Prostate gland (tissue), 2 donors: ENCODE results near the gene SLC25A36. TPM values are rescaled to one million over a fixed set of nuclear protein-coding genes. Genes with fewer than 3 reads are reported as not detected.

ENCODE experiments used
- DNase-seq: peaks from one replicate; pipeline ENCODE4 v3.0.0-alpha.2; 2019; ENCODE audit warnings: low spot score
- H3K27ac ChIP-seq, 2 donors: fragments of 200-600 bp; sonication (generic); 2 replicates each; pipeline ENCODE4 v1.5.1; 2017 to 2019
- H3K27me3 ChIP-seq: fragments of 200-600 bp; sonication (generic); replicated peaks from 2 replicates; pipeline ENCODE4 v1.5.1; 2019; ENCODE audit not compliant: insufficient read depth
- H3K36me3 ChIP-seq, 2 donors: fragments of 200-600 bp; sonication (generic); 1 replicate in 1 of 2; 2 replicates in 1 of 2; pipeline versions ENCODE4 v1.5.1 to v1.8.1; 2017 to 2019
- H3K4me1 ChIP-seq: fragments of 200-600 bp; sonication (generic); replicated peaks from 2 replicates; pipeline ENCODE4 v1.5.1; 2019
- H3K4me3 ChIP-seq, 2 donors: fragments of 200-600 bp; sonication (generic); 2 replicates each; pipeline ENCODE4 v1.5.1; 2017 to 2019
- H3K9me3 ChIP-seq: fragments of 200-600 bp; sonication (generic); 2 replicates; pipeline ENCODE4 v1.5.1; 2017
- CTCF ChIP-seq, 4 experiments: fragments of 200-600 bp in 2 of 4; fragments of 450-650 bp in 2 of 4; sonication (generic) in 2 of 4; IDR thresholded peaks; 1 replicate in 3 of 4; 2 replicates in 1 of 4; pipeline ENCODE4 v1.5.1; 2016 to 2019; ENCODE audit warnings: antibody characterized with exemption in 4 of 4, mild to moderate bottlenecking in 2 of 4, moderate library complexity in 2 of 4
- POLR2A ChIP-seq: fragments of 450-650 bp; IDR thresholded peaks from one replicate; pipeline ENCODE4 v1.6.1; 2016; ENCODE audit warnings: antibody characterized with exemption, mild to moderate bottlenecking
- POLR2AphosphoS5 ChIP-seq: sonication (generic); formaldehyde crosslinking; IDR thresholded peaks from one replicate; pipeline ENCODE4 v1.6.1; 2017; ENCODE audit warnings: antibody characterized with exemption
- WGBS: methylation state at CpG from one replicate; pipeline ENCODE4 v1.1.5; 2018; 5-methylcytosine and 5-hydroxymethylcytosine counted together
- intact Hi-C: fragments of 100-400 bp; cut with DNase I; formaldehyde crosslinking; loops from one replicate; pipeline ENCODE4 v1.14.2; 2022
- total RNA-seq, 2 donors: library from RNA; depleted of rRNA; stranded (reverse); fragments of >200 nt; gene quantifications; one replicate each; pipeline ENCODE4 v1.1.0, GENCODE V29; 2016

The SLC25A36 gene
- total RNA-seq, 2 donors from 2014 or later = 91.0 to 93.9 TPM

GRCh38 chr3:140954576-140954975 is 12.9 kb downstream of the SLC25A36 start:
- Histone ChIP-seq H3K4me3 (no peak overlapping the region), H3K27ac (no peak overlapping the region), H3K36me3 (no peaks in the 10 kb centered on the region), H3K4me1 (no peaks in the 10 kb centered on the region), H3K9me3 (no peaks in the 10 kb centered on the region), H3K27me3 (no peaks in the 10 kb centered on the region)
- WGBS = 49% methylated on average over 2 of the region's 2 CpGs
- intact Hi-C loops = no loop called here
- TF ChIP-seq CTCF (IDR thresholded peaks at IDR 0.05) (no peak), POLR2A (no peak), POLR2AphosphoS5 (no peak)
- no peak for DNase-seq

- DNase-seq = no peak
- 82% methylated on average over 3 of the region's 3 CpGs for WGBS
- Histone ChIP-seq H3K36me3 (peaks cover 0 to 2% of the 10 kb centered on the region in 2 donors), H3K4me3 (no peak overlapping the region), H3K4me1 (no peaks in the 10 kb centered on the region), H3K27me3 (no peaks in the 10 kb centered on the region), H3K27ac (no peak overlapping the region), H3K9me3 (no peaks in the 10 kb centered on the region)
- intact Hi-C loops = no loop called here
- TF ChIP-seq POLR2AphosphoS5 (no peak), CTCF (IDR thresholded peaks at IDR 0.05) (no peak), POLR2A (no peak)
Measured at GRCh38 chr3:140955645-140956044, 14.0 kb downstream of the SLC25A36 start.

GRCh38 chr3:140956058-140956835 is 14.6 kb downstream of the SLC25A36 start:
- Histone ChIP-seq H3K4me1 (no peaks in the 10 kb centered on the region), H3K4me3 (no peak overlapping the region), H3K36me3 (peaks cover 0 to 4% of the 10 kb centered on the region in 2 donors), H3K27me3 (no peaks in the 10 kb centered on the region), H3K9me3 (no peaks in the 10 kb centered on the region), H3K27ac (no peak overlapping the region)
- 74% methylated on average over 5 of the region's 5 CpGs for WGBS
- no peak for TF ChIP-seq POLR2A
- intact Hi-C loops = no loop called here
- no peak for DNase-seq

- H3K4me3 ChIP-seq = no peak overlapping the region
- no peaks in the 10 kb centered on the region for H3K4me1 ChIP-seq
- TF ChIP-seq CTCF (IDR thresholded peaks at IDR 0.05) = peak in 1 of 4 experiments; percentile 25
- TF ChIP-seq POLR2AphosphoS5 = no peak
- H3K27ac ChIP-seq = no peak overlapping the region
- no peaks in the 10 kb centered on the region for H3K9me3 ChIP-seq
- intact Hi-C loops = no loop called here
- no peak for DNase-seq
- H3K27me3 ChIP-seq = no peaks in the 10 kb centered on the region
- no peaks in the 10 kb centered on the region for H3K36me3 ChIP-seq
Measured at GRCh38 chr3:140972833-140973232, 31.2 kb downstream of the SLC25A36 start.

GRCh38 chr3:140974900-140975299 is 33.3 kb downstream of the SLC25A36 start:
- DNase-seq = no peak
- intact Hi-C loops = no loop called here
- Histone ChIP-seq H3K27ac (no peak overlapping the region), H3K4me3 (no peak overlapping the region), H3K9me3 (no peaks in the 10 kb centered on the region), H3K4me1 (no peaks in the 10 kb centered on the region), H3K36me3 (no peaks in the 10 kb centered on the region), H3K27me3 (no peaks in the 10 kb centered on the region)
- TF ChIP-seq CTCF (IDR thresholded peaks at IDR 0.05) (no peak), POLR2A (no peak), POLR2AphosphoS5 (no peak)
